ENCODE data around the gene IPO4. TPM values are rescaled to one million over a fixed set of nuclear protein-coding genes. Genes with fewer than 3 reads are reported as not detected.

Gene IPO4
- total and polyA plus RNA-seq, 9 of the 15 experiments (the other 6 are each of a cell fraction or from before 2014, with no cell fraction given): 7.3 to 122 (median 31.8) TPM

DNA sequence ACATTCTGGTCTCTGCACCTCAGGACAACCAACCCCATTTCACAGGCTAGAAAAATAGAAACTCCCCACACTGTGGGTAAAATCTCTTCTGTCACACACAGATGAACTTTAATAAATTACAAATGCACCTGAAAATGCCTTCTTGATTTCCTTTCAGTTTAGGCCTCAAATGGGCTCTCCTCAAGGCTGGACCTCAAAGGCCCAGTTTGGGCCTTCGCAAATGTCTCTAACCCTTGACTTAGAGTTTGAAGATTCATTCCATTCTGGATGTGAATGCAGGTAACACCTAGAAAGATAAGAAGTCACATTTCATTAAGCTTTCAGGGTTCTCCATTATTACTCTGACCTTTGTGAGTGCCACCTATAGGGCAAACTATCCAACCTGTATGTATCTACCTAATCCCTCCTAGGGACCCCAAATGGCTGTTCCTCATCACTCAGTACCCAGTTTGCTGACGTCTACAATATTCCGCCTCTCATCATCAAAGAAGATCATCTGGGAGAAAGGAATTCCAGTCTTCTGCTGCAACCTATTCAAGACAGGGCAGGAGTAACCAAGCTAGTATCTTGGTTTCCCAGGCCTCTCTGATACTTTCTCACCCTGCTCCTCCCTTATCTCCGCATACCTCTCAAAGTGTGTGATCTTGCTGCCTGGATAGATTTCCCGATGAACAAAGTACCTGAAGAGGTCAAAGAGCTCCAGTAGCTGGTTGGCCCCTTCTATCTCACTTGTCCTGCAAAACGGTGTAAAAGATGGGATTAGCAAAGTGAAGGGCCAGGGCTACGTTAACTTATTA, 25.4 kb upstream of the IPO4 start:
- Histone ChIP-seq H3K79me2 (ENCODE audit: control insufficient read depth, insufficient read depth, low read length) (peaks cover 26% of the 10 kb centered on the region), H3K9ac (ENCODE audit: insufficient read depth in 1 of 2, low read depth in 2 of 2, low read length in 2 of 2) (peak overlapping the region; percentile 95 to 96; a peak in 3 of 4 replicates), H4K20me1 (replicated peaks; ENCODE audit: control insufficient read depth, insufficient read depth, low read length) (no peaks in the 10 kb centered on the region), H3K27ac (ENCODE audit: extremely low read depth, low read depth, low read length) (peak overlapping the region; percentile 98), H3K27me3 (ENCODE audit: control insufficient read depth in 2 of 2, insufficient read depth in 2 of 2, low read length in 2 of 2) (no peaks in the 10 kb centered on the region), H3K9me3 (replicated peaks; ENCODE audit: control insufficient read depth, insufficient read depth, low read depth, low read length) (no peaks in the 10 kb centered on the region), H3K36me3 (ENCODE audit: control insufficient read depth, insufficient read depth, low read length) (peaks cover 40% of the 10 kb centered on the region; the same call in 2 of the 3 replicates), H3K4me1 (replicated peaks in 1 of 2; ENCODE audit: control insufficient read depth in 2 of 2, insufficient read depth in 2 of 2, low read length in 2 of 2) (peaks cover 4 to 11% of the 10 kb centered on the region in 2 experiments; a peak in 4 of 5 replicates), H2AFZ (ENCODE audit: low read depth, low read length) (peak overlapping the region; percentile 94), H3K4me2 (ENCODE audit: insufficient read depth, low read length) (peak overlapping the region; percentile 94), H3K9me1 (ENCODE audit: control insufficient read depth, insufficient read depth, low read length) (no peaks in the 10 kb centered on the region), H3K4me3 (peak overlapping the region; percentile 85)
- DNase-seq (ENCODE audit: extremely low read depth in 1 of 4, low spot score in 3 of 4): no peak
- in situ Hi-C loops (cut with MboI): no loop called here
- ChIA-PET POLR2A (interaction anchor here (0.5 to 3.6 kb wide), 12 partner anchors 10 to 279 kb away, joined by 3 to 21 read pairs (median 3); partner anchors contain the start of genes CIDEB, DCAF11 and TM9SF1), CTCF (ENCODE audit: low intra/inter-chr PET ratio) (no interaction called here)
- intact Hi-C loops (cut with micrococcal nuclease): no loop called here
- no peak for FAIRE-seq
- TF ChIP-seq CBFA2T3 (IDR thresholded peaks at IDR 0.05) (peak; percentile 40), SMAD3 (CRISPR knock-in tag; conservative IDR thresholded peaks at IDR 0.05) (no peak), ZFX (CRISPR knock-in tag; IDR thresholded peaks at IDR 0.05) (peak; percentile 45), ZNF316 (IDR thresholded peaks at IDR 0.05) (0 out of 2 replicates have a peak, but pooled peaks have one; percentile 28)
- 46% methylated on average over 7 of the region's 7 CpGs for WGBS (ENCODE audit: insufficient coverage, low coverage, missing lambda C conversion rate)
- TSS peak; percentile 96 for BruUV-seq (replicated peaks)
- no peak for ATAC-seq
